Inflammatory macrophage treated with lipopolysaccharide for 4 hours (primary cell): ENCODE measurements around the gene SEMA6B.

Source experiments
- DNase-seq: peaks from one replicate; pipeline ENCODE4 v3.0.0-alpha.2; 2020

The SEMA6B gene

GRCh38 chr19:4523306-4524110, 36.0 kb downstream of the SEMA6B start:
- peak; percentile 58 for DNase-seq

DNA sequence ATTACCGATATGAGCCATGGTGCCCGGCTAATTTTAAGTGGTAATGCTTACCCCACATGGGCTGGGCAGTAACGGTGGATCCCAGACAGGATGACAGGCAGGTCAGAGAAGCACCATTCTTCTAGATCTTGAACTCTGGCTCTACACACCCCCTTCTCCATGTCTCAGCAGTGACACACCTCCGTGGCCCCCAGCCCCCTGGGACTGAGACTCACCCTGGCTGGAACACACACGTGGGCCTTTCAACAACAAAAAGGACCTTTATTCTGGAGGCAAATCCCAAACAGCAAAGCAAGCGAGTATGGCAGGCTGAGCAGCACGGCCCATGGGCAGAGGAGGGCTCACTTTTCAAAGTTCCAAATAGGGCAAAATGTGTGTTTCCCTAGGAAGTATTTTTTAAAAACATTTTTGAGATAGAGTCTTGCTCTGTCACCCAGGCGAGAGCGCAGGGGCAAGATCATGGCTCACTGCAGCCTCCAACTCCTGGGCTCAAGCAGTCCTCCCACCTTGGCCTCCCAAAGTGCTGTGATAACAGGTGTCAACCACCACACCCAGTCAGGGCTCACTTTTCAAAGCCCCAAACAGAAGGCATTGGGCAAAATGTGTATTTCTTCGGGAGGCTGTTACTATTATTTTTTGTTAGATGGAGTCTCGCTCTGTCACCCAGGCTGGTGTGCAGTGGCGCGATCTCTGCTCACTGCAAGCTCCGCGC, 37.0 kb downstream of the SEMA6B start:
- DNase-seq, result no peak

DNA sequence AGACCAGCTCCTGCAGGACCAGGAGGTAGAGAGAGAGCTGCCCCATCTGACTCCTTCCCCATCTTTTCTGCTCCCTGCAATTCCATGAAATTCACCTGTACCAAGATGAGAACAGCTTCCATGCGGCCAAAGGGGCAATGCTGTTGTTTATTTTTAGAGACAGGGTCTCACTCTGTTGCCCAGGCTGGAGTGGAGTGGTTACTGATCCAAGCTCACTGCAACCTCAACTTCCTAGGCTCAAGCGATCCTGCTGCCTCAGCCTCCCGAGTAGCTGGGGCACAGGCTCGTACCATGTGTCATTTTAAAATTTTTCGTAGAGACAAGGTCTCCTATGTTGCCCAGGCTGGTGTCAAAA, 37.6 kb downstream of the SEMA6B start:
- no peak for DNase-seq

- DNase-seq, result no peak
Measured at GRCh38 chr19:4521170-4521887, 38.2 kb downstream of the SEMA6B start.

GRCh38 chr19:4519521-4520277, 39.8 kb downstream of the SEMA6B start:
- DNase-seq, result no peak

GRCh38 chr19:4519172-4519496, 40.4 kb downstream of the SEMA6B start:
- DNase-seq, result no peak

DNA sequence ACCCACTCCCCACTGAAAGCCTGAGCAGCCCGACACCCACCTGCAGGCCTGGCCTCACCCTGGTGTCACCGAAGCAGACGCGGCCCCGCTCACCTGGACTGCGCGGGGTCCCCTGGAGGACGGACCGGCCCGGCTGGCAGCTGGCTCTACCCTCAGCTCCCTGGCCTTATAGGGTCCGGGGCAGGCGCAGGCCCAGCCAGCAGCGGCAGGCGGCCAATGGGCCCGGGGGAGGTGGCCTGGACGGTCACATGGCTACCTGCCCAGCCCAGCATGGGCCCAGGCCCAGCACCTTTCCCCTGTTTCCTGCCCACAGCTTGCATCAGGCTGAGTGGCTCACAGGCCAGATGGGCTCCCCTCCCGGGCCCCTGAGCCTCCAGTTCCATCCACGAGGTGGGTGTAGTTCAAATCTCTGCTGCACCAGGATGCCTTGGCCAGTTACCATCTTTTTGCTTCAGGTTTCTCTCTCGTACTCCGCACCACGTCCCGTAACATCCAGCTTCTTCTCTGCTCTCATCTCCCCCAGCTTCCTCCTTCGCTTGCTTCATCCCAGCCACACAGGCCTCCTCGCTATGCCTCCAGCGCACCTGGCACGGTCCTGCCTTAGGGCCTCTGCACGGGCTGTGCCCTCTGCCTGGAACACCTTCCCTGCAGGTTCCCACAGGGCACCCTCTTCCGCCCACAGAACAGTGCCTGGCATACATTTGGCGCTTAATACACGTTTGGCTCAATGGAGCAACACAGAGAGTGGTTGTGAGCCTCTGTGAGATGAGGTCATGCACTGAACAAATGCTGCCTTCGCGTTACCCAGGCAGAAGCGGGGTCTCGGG, 40.9 kb downstream of the SEMA6B start, which contains the start of gene PLIN4:
Gene PLIN4 (minus strand): TSS at position 142 of the 827 bp plus-strand sequence. CDS start 214 bp downstream, outside the sequence.
- no peak for DNase-seq

DNA sequence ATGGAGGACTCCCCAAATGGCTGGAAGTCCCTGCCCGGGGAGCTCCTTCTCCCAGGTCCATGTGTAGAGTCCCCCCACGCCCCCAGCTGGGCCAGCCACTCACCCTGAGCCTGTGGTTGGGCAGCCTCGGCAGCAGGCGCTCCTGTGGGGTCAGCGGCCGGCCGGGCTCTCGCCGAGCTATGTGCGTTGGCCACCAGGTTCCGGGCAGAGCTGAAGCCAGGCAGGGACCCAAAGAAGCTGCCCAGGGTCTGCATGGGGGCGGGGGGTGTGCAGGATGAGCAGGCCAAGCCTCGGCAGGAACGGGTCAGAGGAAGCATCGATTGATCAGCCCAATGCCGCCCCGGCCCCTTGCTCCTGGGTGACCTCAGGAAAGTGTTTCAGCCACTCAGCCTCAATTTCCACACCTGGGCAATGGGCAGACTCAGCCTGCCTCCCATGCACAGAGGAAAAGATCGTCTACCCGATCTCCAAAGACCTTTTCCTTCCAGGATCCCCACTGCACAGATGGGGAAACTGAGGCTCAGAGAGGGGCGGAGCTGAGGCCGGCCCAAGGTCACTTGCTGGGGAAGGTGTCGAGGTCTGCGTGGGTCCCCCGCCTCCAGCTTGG, 41.9 kb downstream of the SEMA6B start:
- DNase-seq, result no peak

DNA sequence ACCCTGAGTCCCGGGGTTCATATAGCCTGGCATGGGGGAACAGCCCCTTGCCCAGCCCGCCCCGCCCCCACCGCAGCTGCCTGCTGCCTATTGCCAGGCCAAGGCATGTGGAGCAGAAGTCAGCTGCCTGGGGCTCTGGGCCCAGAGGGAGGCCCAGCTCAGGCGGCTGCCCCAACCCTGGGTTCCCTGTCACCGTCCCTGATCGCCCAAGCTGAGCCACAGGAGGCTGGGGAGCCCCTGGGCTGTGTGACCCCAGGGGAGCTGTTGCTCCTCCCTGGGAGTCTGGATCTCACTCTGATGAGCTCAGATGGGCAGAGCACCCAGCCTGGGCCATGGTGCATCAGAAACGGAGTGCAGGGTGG, 42.6 kb downstream of the SEMA6B start:
- no peak for DNase-seq

- DNase-seq, result no peak
Measured at GRCh38 chr19:4516199-4516938, 43.1 kb downstream of the SEMA6B start.

DNA sequence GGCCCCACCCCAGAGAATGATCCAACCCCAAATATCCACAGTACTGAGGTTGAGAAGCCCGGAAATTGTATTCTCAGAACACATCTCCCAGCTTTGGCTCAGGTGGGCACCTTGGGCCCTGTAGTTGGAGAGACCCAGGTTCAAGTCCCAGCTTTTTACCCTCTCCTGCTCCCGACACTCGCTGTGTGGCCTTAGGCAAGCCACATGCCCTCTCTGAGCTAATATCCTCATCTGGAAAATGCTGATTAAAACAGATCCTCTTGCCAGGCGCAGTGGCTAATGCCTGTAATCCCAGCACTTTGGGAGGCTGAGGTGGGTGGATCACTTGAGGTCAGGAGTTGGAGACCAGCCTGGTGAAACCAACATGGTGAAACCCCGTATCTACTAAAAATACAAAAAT, 43.8 kb downstream of the SEMA6B start:
- DNase-seq, result no peak

GRCh38 chr19:4513248-4513647, 46.2 kb downstream of the SEMA6B start:
- DNase-seq, result no peak

GRCh38 chr19:4512070-4512469, 47.4 kb downstream of the SEMA6B start:
- no peak for DNase-seq

DNA sequence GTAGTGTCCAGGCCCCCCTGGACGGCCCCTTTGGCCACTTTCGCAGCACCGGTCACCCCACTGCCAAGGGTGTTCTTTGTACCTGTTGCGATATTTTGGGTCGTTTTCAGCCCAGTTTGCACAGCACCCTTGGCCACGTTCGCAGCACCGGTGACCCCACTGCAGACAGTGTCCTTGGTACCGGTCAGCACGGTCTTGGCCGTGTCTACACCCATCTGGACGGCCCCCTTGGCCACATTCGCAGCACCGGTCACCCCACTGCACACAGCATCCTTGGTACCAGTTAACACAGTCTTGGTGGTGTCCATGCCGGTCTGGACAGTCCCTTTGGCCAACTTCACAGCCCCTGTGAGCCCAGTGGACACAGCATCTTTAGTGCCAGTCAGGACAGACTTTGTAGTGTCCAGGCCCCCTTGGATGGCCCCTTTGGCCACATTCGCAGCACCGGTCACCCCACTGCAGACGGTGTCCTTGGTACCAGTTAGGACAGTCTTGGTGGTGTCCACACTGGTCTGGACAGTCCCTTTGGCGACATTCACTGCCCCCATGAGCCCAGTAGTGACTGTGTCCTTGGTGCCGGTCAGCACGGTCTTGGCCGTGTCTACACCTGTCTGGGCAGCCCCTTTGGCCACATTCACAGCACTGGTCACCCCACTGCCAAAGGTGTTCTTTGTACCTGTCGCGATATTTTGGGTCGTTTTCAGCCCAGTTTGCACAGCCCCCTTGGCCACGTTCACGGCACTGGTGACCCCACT, 48.0 kb downstream of the SEMA6B start:
- no peak for DNase-seq

GRCh38 chr19:4510435-4511255, 48.8 kb downstream of the SEMA6B start:
- no peak for DNase-seq

DNA sequence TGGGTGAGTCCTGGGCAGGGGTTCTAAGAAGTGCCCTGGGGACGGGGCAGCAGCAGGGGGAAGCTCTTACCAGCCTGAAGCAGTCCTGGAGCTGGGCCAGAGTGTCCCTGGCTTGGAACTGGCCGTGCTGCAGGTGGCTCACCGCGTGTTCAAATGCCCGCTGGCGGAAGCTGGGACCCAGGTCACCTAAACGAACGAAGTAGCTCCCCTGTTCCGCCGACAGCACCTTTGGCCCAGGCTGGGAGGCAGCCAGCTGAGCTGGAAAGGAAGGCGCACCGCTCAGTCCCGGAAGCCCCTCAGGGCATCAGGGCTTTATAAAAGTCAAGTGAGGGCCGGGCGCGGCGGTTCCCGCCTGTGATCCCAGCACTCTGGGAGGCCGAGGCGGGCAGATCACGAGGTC, 50.8 kb downstream of the SEMA6B start:
- DNase-seq, result no peak

GRCh38 chr19:4507804-4508203, 51.7 kb downstream of the SEMA6B start:
- no peak for DNase-seq

- no peak for DNase-seq
Measured at GRCh38 chr19:4507150-4507452, 52.4 kb downstream of the SEMA6B start.

- DNase-seq, result peak; percentile 60
Measured at GRCh38 chr19:4506449-4507149, 52.9 kb downstream of the SEMA6B start.
